Neural cell (in vitro differentiated cells): ENCODE measurements around the gene CADM1. TPM values are rescaled to one million over a fixed set of nuclear protein-coding genes. Genes with fewer than 3 reads are reported as not detected.

Experiments
- H2AFZ ChIP-seq: fragments of 200-600, 300-800 bp; sonication (generic), shearing (Covaris generic); 2 replicates; pipeline ENCODE4 v1.6.0; 2014; ENCODE audit warnings: low read depth, mild to moderate bottlenecking, antibody characterized with exemption, low read length, moderate library complexity
- H3F3A ChIP-seq: fragments of 200-600 bp; shearing (Covaris generic); 2 replicates; pipeline ENCODE4 v1.6.1; 2016; ENCODE audit warnings: mild to moderate bottlenecking, moderate library complexity, mixed read lengths, antibody characterized with exemption, low read length; ENCODE audit not compliant: insufficient read depth, poor library complexity, severe bottlenecking
- H3K27ac ChIP-seq: fragments of 200-600, 300-800 bp; sonication (generic), shearing (Covaris generic); 2 replicates; pipeline ENCODE4 v1.5.1; 2014; ENCODE audit warnings: mild to moderate bottlenecking, low read length, moderate library complexity
- H3K27me3 ChIP-seq: fragments of 300-800, 200-600 bp; sonication (generic), shearing (Covaris generic); 2 replicates; pipeline ENCODE4 v1.6.0; 2014; ENCODE audit warnings: mild to moderate bottlenecking, low read depth, low read length, moderate library complexity; ENCODE audit not compliant: insufficient read depth
- H3K36me3 ChIP-seq: fragments of 300-800, 200-600 bp; sonication (generic), shearing (Covaris generic); 2 replicates; pipeline ENCODE4 v1.5.1; 2014; ENCODE audit warnings: mild to moderate bottlenecking, antibody characterized with exemption, low read length, moderate library complexity; ENCODE audit not compliant: insufficient read depth
- H3K4me2 ChIP-seq: fragments of 300-800, 200-600 bp; sonication (generic), shearing (Covaris generic); 2 replicates; pipeline ENCODE4 v1.6.0; 2014; ENCODE audit warnings: mild to moderate bottlenecking, low read length
- H3K4me3 ChIP-seq: fragments of 300-800, 200-600 bp; sonication (generic), shearing (Covaris generic); 2 replicates; pipeline ENCODE4 v1.5.1; 2014; ENCODE audit warnings: mild to moderate bottlenecking, low read length, moderate library complexity
- H3K79me2 ChIP-seq: fragments of 200-600 bp; shearing (Covaris generic); replicated peaks from 2 replicates; pipeline ENCODE4 v1.6.0; 2014; ENCODE audit warnings: mild to moderate bottlenecking, low read length, moderate library complexity; ENCODE audit not compliant: insufficient read depth
- H3K9ac ChIP-seq: fragments of 300-800, 200-600 bp; sonication (generic), shearing (Covaris generic); 2 replicates; pipeline ENCODE4 v1.6.1; 2016; ENCODE audit warnings: mild to moderate bottlenecking, low read length, mixed read lengths
- H3K9me2 ChIP-seq: fragments of 200-600 bp; shearing (Covaris generic); 2 replicates; pipeline ENCODE4 v1.6.1; 2016; ENCODE audit warnings: mild to moderate bottlenecking, low read length, mixed read lengths; ENCODE audit not compliant: insufficient read depth
- H3K9me3 ChIP-seq: fragments of 200-600, 300-800 bp; sonication (generic), shearing (Covaris generic); 2 replicates; pipeline ENCODE4 v1.6.1; 2016; ENCODE audit warnings: mild to moderate bottlenecking, mixed run types, low read length, moderate library complexity, mixed read lengths
- H4K20me1 ChIP-seq: fragments of 200-600 bp; shearing (Covaris generic); 2 replicates; pipeline ENCODE4 v1.6.1; 2016; ENCODE audit warnings: mild to moderate bottlenecking, mixed run types; ENCODE audit not compliant: insufficient read depth
- EP300 ChIP-seq: fragments of 450-650 bp; conservative IDR thresholded peaks from 2 replicates; pipeline ENCODE4 v1.6.1; 2014; ENCODE audit warnings: antibody characterized with exemption, mild to moderate bottlenecking, moderate library complexity; ENCODE audit not compliant: poor library complexity, severe bottlenecking
- EZH2 ChIP-seq: fragments of 200-600, 300-800 bp; shearing (Covaris generic), sonication (generic); IDR thresholded peaks from 2 replicates; pipeline ENCODE4 v1.6.1; 2014; ENCODE audit warnings: antibody characterized with exemption, low read length, borderline replicate concordance, mild to moderate bottlenecking; ENCODE audit not compliant: insufficient read depth, poor library complexity, severe bottlenecking
- MXI1 ChIP-seq: fragments of 450-650 bp; conservative IDR thresholded peaks from 2 replicates; pipeline ENCODE4 v1.6.1; 2014; ENCODE audit warnings: antibody characterized with exemption, mild to moderate bottlenecking; ENCODE audit not compliant: poor library complexity, severe bottlenecking
- POLR2AphosphoS5 ChIP-seq: IDR thresholded peaks from 2 replicates; pipeline ENCODE4 v1.6.1; 2012
- RAD21 ChIP-seq: fragments of 450-650 bp; conservative IDR thresholded peaks from 2 replicates; pipeline ENCODE4 v1.6.1; 2014; ENCODE audit warnings: antibody characterized with exemption, mild to moderate bottlenecking, moderate library complexity
- SMC3 ChIP-seq: fragments of 450-650 bp; conservative IDR thresholded peaks from 2 replicates; pipeline ENCODE4 v1.6.1; 2014; ENCODE audit warnings: antibody characterized with exemption, mild to moderate bottlenecking, moderate library complexity; ENCODE audit not compliant: poor library complexity
- TAF1 ChIP-seq: IDR thresholded peaks from 2 replicates; pipeline ENCODE4 v1.6.1; 2012; ENCODE audit warnings: low read depth
- polyA plus RNA-seq: library from polyadenylated mRNA; depleted of rRNA; stranded (reverse); fragments of >200 nt; gene quantifications from 2 replicates; pipeline ENCODE4 v1.2.3, GENCODE V29; 2014
- TF ChIP-seq, protein P1 (sequence below): fragments of 450-650 bp; IDR thresholded peaks from 2 replicates; pipeline ENCODE4 v1.5.1; 2014; ENCODE audit warnings: antibody characterized with exemption, mild to moderate bottlenecking, moderate library complexity; ENCODE audit not compliant: poor library complexity, severe bottlenecking
- TF ChIP-seq, protein P2 (sequence below): IDR thresholded peaks from 2 replicates; pipeline ENCODE4 v1.6.1; 2012; ENCODE audit warnings: borderline replicate concordance

The CADM1 gene
- polyA plus RNA-seq, 1 donor from 2014 or later = 92.1 TPM

DNA sequence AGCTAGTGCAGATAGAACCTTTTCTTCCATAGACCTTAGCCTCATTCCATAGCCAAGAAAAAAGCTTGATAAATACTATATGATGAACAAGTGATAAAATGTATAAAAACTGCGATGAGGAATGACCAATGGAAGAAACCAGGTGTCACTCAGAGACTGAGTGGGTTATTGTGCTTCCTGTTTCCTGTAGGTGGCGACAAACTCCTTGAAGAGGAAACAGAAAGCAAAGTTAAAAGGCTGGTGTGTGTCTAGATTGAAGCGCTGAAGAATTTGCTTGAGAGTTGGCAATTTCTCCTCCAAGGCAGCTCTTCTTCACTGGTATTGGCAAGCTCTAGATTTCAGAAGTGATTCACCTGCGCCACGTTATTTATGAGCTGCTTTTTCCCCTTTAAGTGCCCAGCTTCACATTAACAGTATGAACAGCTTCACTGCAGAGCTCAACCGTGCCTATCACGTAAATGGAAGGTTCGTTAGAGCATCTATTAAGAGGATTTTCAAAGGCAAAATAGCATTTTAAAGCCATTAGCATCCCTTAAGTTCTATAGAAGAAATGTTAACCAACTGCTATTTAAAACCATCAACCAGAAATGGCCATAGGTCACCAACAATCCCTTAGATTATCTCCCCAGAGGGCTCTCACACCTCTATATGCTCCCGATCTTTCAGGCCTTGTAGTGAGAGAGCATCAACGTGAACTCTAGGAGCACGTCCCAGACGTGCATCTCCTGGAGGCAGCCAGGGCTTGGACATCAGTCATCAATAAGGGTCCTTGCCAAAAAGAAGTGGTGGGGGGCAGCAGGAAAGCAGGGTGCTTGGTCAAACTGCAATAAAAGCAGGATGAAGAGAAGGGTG is 179.4 kb downstream of the CADM1 start:
- Histone ChIP-seq H4K20me1 (no peaks in the 10 kb centered on the region), H3K9me3 (no peaks in the 10 kb centered on the region), H3K9ac (no peak overlapping the region), H3K4me2 (no peak overlapping the region), H3K4me3 (no peak overlapping the region), H2AFZ (no peak overlapping the region), H3K79me2 (peaks cover 3% of the 10 kb centered on the region), H3K27me3 (no peaks in the 10 kb centered on the region), H3K9me2 (no peaks in the 10 kb centered on the region), H3K36me3 (no peaks in the 10 kb centered on the region), H3F3A (no peaks in the 10 kb centered on the region), H3K27ac (no peak overlapping the region)
- TF ChIP-seq SMC3 (peak; percentile 88), RAD21 (peak; percentile 88), TAF1 (no peak), EZH2 (no peak)
- TF ChIP-seq, protein P1, sequence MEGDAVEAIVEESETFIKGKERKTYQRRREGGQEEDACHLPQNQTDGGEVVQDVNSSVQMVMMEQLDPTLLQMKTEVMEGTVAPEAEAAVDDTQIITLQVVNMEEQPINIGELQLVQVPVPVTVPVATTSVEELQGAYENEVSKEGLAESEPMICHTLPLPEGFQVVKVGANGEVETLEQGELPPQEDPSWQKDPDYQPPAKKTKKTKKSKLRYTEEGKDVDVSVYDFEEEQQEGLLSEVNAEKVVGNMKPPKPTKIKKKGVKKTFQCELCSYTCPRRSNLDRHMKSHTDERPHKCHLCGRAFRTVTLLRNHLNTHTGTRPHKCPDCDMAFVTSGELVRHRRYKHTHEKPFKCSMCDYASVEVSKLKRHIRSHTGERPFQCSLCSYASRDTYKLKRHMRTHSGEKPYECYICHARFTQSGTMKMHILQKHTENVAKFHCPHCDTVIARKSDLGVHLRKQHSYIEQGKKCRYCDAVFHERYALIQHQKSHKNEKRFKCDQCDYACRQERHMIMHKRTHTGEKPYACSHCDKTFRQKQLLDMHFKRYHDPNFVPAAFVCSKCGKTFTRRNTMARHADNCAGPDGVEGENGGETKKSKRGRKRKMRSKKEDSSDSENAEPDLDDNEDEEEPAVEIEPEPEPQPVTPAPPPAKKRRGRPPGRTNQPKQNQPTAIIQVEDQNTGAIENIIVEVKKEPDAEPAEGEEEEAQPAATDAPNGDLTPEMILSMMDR = peak; percentile 89
- TF ChIP-seq, protein P2, sequence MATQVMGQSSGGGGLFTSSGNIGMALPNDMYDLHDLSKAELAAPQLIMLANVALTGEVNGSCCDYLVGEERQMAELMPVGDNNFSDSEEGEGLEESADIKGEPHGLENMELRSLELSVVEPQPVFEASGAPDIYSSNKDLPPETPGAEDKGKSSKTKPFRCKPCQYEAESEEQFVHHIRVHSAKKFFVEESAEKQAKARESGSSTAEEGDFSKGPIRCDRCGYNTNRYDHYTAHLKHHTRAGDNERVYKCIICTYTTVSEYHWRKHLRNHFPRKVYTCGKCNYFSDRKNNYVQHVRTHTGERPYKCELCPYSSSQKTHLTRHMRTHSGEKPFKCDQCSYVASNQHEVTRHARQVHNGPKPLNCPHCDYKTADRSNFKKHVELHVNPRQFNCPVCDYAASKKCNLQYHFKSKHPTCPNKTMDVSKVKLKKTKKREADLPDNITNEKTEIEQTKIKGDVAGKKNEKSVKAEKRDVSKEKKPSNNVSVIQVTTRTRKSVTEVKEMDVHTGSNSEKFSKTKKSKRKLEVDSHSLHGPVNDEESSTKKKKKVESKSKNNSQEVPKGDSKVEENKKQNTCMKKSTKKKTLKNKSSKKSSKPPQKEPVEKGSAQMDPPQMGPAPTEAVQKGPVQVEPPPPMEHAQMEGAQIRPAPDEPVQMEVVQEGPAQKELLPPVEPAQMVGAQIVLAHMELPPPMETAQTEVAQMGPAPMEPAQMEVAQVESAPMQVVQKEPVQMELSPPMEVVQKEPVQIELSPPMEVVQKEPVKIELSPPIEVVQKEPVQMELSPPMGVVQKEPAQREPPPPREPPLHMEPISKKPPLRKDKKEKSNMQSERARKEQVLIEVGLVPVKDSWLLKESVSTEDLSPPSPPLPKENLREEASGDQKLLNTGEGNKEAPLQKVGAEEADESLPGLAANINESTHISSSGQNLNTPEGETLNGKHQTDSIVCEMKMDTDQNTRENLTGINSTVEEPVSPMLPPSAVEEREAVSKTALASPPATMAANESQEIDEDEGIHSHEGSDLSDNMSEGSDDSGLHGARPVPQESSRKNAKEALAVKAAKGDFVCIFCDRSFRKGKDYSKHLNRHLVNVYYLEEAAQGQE = no peak

DNA sequence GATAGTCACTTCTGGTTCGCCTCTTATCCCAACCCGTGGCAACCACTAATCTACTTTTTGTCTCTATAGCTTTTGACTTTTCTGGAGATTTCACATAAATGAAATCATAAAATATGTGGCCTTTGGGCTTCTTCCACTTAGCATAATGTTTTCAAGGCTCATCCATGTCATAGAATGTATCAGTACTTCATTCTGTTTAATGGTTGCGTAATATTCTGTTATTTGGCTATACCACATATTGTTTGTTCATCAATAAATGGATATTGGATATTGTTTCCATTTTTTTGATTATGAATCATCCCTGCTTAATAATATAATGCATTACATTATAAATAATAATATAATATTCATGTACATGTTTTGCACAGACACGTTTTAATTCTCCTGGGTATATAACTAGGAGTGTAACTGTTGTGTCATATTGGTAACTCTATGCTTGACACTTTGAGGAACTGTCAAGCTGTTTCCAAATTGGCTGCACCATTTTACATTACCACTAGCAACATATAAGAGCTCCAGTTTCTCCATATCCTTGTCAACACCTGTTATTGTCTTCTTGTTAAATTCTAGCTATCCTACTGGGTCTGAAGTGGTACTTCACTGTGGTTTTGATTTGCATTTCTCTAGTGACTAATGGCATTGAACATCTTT is 181.5 kb downstream of the CADM1 start:
- Histone ChIP-seq H3K4me3 (no peak overlapping the region), H3K27ac (no peak overlapping the region), H2AFZ (no peak overlapping the region), H3K9me2 (no peaks in the 10 kb centered on the region), H3K9me3 (no peaks in the 10 kb centered on the region), H3K36me3 (no peaks in the 10 kb centered on the region), H4K20me1 (no peaks in the 10 kb centered on the region), H3K9ac (no peak overlapping the region), H3K79me2 (peaks cover 3% of the 10 kb centered on the region), H3K27me3 (no peaks in the 10 kb centered on the region), H3K4me2 (no peak overlapping the region), H3F3A (no peaks in the 10 kb centered on the region)
- TF ChIP-seq POLR2AphosphoS5 (no peak), TAF1 (no peak), RAD21 (no peak), EP300 (no peak), MXI1 (no peak), SMC3 (no peak), EZH2 (no peak)
- TF ChIP-seq, protein P1 = no peak
- TF ChIP-seq, protein P2 = no peak
